ENCODE data around the gene CDH6.

The CDH6 gene

GRCh38 chr5:31204958-31205357 is 11.5 kb downstream of the CDH6 start:
- no peak for DNase-seq

- no peak for DNase-seq
These were observed 14.6 kb downstream of the CDH6 start for GRCh38 chr5:31208043-31208442.

- no peak for DNase-seq
These were observed 15.8 kb downstream of the CDH6 start for GRCh38 chr5:31209334-31209733.

- DNase-seq = no peak
These were observed 17.6 kb downstream of the CDH6 start for GRCh38 chr5:31211098-31211497.

- DNase-seq = no peak
These were observed 19.8 kb downstream of the CDH6 start for GRCh38 chr5:31213257-31213656.

- DNase-seq = no peak
These were observed 20.2 kb downstream of the CDH6 start for GRCh38 chr5:31213705-31214121.

- DNase-seq = no peak
These were observed 20.7 kb downstream of the CDH6 start for GRCh38 chr5:31214229-31214628.

GRCh38 chr5:31215236-31215635 is 21.8 kb downstream of the CDH6 start:
- DNase-seq = no peak

GRCh38 chr5:31217446-31217845 is 24.0 kb downstream of the CDH6 start:
- no peak for DNase-seq

- DNase-seq = no peak
These were observed 25.5 kb downstream of the CDH6 start for GRCh38 chr5:31218978-31219377.

GRCh38 chr5:31221001-31221400 is 27.5 kb downstream of the CDH6 start:
- DNase-seq = no peak

- DNase-seq = no peak
These were observed 31.6 kb downstream of the CDH6 start for GRCh38 chr5:31225118-31225517.

GRCh38 chr5:31225613-31226012 is 32.1 kb downstream of the CDH6 start:
- DNase-seq = no peak

- no peak for DNase-seq
These were observed 33.2 kb downstream of the CDH6 start for GRCh38 chr5:31226651-31227050.

- DNase-seq = no peak
These were observed 35.8 kb downstream of the CDH6 start for GRCh38 chr5:31229266-31229665.

GRCh38 chr5:31231177-31231838 is 37.8 kb downstream of the CDH6 start:
- DNase-seq = no peak

GRCh38 chr5:31232273-31232888 is 38.9 kb downstream of the CDH6 start:
- DNase-seq = no peak

- no peak for DNase-seq
These were observed 41.9 kb downstream of the CDH6 start for GRCh38 chr5:31235381-31235780.

GRCh38 chr5:31236339-31236738 is 42.9 kb downstream of the CDH6 start:
- DNase-seq = no peak

- DNase-seq = no peak
These were observed 43.7 kb downstream of the CDH6 start for GRCh38 chr5:31237174-31237573.

- DNase-seq = no peak
These were observed 45.0 kb downstream of the CDH6 start for GRCh38 chr5:31238497-31238896.

GRCh38 chr5:31244921-31245320 is 51.4 kb downstream of the CDH6 start:
- no peak for DNase-seq

- DNase-seq = no peak
These were observed 53.9 kb downstream of the CDH6 start for GRCh38 chr5:31247381-31247780.

- DNase-seq = no peak
These were observed 56.7 kb downstream of the CDH6 start for GRCh38 chr5:31250201-31250600.

GRCh38 chr5:31251032-31251431 is 57.5 kb downstream of the CDH6 start:
- DNase-seq = no peak

All from NCI-H1436 (cell line).